Hematopoietic multipotent progenitor cell treated with erythropoietin and hydrocortisone succinate and interleukin-3 and kit ligand, for 4 days (in vitro differentiated cells): ENCODE data around the gene SLC5A2.
"Not testable (repeated sequence)": the region's sequence is repeated elsewhere in the genome, so short reads cannot be mapped to it uniquely, and the experiment has no call there.

ENCODE experiments used
- DNase-seq: peaks from one replicate; pipeline ENCODE4 v3.0.0-alpha.2; 2015

SLC5A2 gene

DNA sequence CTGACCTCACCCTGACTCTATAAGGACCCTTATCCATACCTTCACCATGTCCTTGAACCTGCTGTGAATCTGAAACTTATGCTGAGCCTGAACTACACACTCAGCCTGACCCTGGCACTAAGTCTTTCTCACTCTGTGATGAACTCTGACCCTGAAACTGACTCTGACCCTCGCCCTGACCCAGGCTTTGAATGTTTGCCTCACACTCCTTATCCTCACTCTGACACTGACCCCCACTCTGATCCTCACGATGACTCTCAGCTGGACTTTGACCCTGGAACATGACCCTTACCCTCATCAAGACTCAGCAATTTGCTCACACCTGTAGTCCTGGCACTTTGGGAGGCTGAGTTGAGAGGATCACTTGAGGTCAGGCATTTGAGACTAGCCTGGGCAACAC, 49.2 kb downstream of the SLC5A2 start:
- no peak for DNase-seq

- DNase-seq, result peak; percentile 17
Measured at GRCh38 chr16:31532896-31533295, 50.0 kb downstream of the SLC5A2 start.

GRCh38 chr16:31535737-31536136, 52.8 kb downstream of the SLC5A2 start:
- peak; percentile 94 for DNase-seq

DNA sequence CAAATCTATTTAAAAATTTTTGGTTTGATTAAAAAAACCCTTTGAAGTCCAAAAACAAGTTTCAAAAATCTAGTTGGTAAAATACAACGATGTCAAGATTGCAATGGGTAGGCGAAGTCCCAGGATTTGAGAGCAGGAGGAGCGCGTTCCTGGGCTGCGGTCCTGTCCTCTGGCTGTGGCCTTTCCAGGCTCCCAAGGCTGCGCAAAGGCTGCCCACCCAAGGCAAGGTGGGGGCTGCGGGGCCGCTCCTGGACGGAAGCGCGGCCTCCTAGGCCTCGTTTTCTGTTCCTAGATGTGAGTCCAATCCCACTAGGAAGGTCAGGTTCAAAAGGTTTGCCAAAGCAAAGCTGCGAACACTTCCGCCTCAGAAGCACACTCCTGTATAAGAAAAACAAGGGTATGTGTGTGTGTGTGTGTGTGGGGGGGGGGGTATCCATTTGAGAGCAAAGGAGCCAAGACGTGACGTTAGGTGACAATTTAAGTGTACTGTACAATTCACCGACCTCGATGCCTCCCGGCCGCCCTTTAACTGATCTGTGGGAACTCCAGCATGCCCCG, 54.0 kb downstream of the SLC5A2 start:
- no peak for DNase-seq

DNA sequence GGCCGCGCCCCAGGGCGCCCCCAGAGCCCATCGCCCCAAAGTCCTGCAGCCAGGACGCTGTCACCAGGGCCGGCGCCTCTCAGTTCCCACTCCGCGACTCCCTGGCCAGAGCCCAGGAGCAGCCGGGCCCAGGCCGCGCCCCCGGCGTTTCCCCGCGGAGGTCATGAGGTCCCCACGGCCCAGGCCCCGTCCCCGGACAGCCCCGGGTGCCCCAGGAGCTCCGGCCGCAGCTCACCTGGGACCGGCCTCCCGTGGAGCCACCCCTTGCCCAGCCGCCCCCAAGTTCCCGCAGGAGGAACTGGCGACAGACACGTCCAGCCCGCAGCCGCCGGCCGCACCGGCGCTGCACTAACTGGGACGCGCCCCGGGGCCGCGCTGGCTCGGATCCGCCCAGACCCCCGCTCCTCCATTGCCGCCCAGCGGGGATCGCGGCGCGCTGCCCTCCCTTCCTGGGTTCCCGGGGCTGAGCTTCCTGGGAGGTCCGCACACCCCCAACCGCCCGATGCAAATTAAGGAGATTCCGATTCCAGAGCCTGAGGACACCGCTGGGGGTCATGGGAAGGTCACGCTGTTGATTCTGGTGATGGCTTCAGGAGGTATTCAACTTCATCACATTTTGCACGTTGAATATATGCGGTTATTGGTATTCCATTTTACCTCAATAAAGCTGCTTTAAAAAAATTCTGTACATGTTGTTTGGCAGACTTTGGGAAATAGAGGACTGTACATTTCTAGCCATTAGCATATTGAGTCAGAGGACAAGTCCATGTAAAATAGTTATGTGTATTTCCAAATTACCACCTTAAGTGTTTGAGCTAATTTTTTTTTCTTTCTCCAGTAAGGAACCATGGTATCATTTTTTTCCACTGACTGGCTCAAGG, 54.7 kb downstream of the SLC5A2 start:
- DNase-seq, result peak; percentile 17

GRCh38 chr16:31538243-31538598, 55.3 kb downstream of the SLC5A2 start:
- not testable (repeated sequence) for DNase-seq

DNA sequence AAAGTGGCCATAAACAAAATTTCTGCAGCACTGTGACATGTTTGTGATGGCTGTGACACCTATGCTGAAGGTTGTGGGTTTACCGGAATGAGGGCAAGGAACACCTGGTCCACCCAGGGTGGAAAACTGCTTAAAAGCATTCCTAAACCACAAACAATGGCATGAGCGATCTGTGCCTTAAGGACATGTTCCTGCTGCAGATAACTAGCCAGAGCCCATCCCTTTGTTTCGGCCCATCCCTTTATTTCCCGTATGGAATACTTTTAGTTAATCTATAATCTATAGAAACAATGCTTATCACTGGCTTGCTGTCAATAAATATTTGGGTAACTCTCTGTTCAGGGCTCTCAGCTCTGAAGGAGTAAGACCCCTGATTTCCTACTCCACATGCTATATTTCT, 56.8 kb downstream of the SLC5A2 start:
- DNase-seq, result not testable (repeated sequence)
